Ovary (tissue), 3 donors: ENCODE results near the gene ANKS1B.

Source experiments
- EP300 ChIP-seq: sonication (generic); formaldehyde crosslinking; IDR thresholded peaks from one replicate; pipeline ENCODE4 v1.6.1; 2017; ENCODE audit warnings: antibody characterized with exemption
- POLR2A ChIP-seq: fragments of 450-650 bp; IDR thresholded peaks from one replicate; pipeline ENCODE4 v1.6.1; 2017; ENCODE audit warnings: antibody characterized with exemption, mild to moderate bottlenecking, moderate library complexity
- TF ChIP-seq, protein P1 (sequence below), 3 donors: fragments of 450-650 bp in 2 of 3; fragments of 200-600 bp in 1 of 3; IDR thresholded peaks; one replicate each; pipeline versions ENCODE4 v1.5.1 to v1.8.0; 2016 to 2022; ENCODE audit warnings: antibody characterized with exemption in 3 of 3, mild to moderate bottlenecking in 1 of 3
- donor health status: DM: no; HTN: no; CAD: no.

GRCh38 chr12:99926511-99927169 lies 58.1 kb downstream of the ANKS1B start:
- TF ChIP-seq, protein P1, sequence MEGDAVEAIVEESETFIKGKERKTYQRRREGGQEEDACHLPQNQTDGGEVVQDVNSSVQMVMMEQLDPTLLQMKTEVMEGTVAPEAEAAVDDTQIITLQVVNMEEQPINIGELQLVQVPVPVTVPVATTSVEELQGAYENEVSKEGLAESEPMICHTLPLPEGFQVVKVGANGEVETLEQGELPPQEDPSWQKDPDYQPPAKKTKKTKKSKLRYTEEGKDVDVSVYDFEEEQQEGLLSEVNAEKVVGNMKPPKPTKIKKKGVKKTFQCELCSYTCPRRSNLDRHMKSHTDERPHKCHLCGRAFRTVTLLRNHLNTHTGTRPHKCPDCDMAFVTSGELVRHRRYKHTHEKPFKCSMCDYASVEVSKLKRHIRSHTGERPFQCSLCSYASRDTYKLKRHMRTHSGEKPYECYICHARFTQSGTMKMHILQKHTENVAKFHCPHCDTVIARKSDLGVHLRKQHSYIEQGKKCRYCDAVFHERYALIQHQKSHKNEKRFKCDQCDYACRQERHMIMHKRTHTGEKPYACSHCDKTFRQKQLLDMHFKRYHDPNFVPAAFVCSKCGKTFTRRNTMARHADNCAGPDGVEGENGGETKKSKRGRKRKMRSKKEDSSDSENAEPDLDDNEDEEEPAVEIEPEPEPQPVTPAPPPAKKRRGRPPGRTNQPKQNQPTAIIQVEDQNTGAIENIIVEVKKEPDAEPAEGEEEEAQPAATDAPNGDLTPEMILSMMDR (IDR thresholded peaks at IDR 0.05): no peak
- TF ChIP-seq POLR2A: no peak
- TF ChIP-seq EP300: no peak
